ENCODE results near the gene AARS2.

The AARS2 gene

DNA sequence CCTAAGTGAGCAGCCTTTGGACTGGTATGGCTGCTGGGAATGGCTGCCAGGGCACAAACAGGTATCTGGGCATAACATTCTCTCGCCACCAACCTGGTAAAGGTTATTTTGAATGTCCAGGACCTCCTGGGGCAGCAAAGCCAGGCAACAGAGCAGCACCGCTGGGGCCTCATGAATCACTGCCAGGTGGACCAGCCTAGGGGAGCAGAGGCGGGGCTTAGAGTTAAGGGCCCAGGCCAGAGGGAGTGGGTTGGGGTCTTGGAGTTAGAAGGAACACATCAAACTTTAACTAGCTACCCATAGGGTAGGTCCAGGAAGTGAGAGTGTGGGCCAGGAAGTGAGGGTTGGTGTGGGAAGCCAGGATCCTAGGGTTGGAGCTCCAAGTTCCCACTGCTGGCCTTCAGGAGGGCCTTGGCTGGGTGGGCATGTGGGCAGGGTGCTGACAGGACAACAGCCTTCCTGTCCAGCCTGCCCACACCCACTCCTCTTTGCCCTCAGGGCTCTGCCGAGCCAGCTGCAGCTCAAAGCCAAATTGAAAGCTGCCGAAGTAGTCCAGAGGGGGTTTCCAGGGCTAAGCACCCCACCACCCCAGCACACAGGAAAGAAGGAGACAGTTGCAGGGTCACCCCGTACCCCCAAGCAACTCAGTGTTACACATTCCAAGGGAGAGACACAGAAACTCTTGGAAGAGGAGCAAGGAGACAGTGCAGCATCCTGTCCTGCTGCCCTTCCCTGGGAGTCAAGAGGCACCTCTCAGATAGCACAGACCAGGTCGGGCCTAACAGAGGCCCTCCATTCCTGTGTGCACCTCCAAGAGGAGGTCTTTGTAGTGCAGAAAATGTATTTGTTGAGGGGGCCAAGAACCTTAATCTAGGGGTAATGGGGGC, 50.4 kb downstream of the AARS2 start:
- TF ChIP-seq PPARA (CRISPR knock-in tag; IDR thresholded peaks at IDR 0.05; ENCODE audit: borderline replicate concordance) (no peak), TOX (CRISPR knock-in tag; IDR thresholded peaks at IDR 0.05; ENCODE audit: borderline replicate concordance) (no peak), ZFP3 (CRISPR knock-in tag; IDR thresholded peaks at IDR 0.05) (no peak), CSRNP3 (CRISPR knock-in tag; IDR thresholded peaks at IDR 0.05) (no peak), ESRRG (CRISPR knock-in tag; IDR thresholded peaks at IDR 0.05) (no peak)
- ATAC-seq = no peak

GRCh38 chr6:44261581-44261980, 51.6 kb downstream of the AARS2 start:
- no peak for TF ChIP-seq PPARA (CRISPR knock-in tag; IDR thresholded peaks at IDR 0.05; ENCODE audit: borderline replicate concordance)
- TF ChIP-seq ZNF70 (CRISPR knock-in tag; IDR thresholded peaks at IDR 0.05) = no peak
- no peak for TF ChIP-seq ZFP30 (CRISPR knock-in tag; IDR thresholded peaks at IDR 0.05)
- ATAC-seq = no peak

- ATAC-seq = no peak
- TF ChIP-seq TOX (CRISPR knock-in tag; IDR thresholded peaks at IDR 0.05; ENCODE audit: borderline replicate concordance) (no peak), ISL1 (CRISPR knock-in tag; IDR thresholded peaks at IDR 0.05) (no peak), ZFP30 (CRISPR knock-in tag; IDR thresholded peaks at IDR 0.05) (no peak)
Observed at GRCh38 chr6:44260451-44261297, 52.5 kb downstream of the AARS2 start.

- TF ChIP-seq TCF4 (CRISPR knock-in tag; IDR thresholded peaks at IDR 0.05; ENCODE audit: borderline replicate concordance) (no peak), ISL1 (CRISPR knock-in tag; IDR thresholded peaks at IDR 0.05) (no peak), GLIS3 (CRISPR knock-in tag; IDR thresholded peaks at IDR 0.05) (no peak), CSRNP3 (CRISPR knock-in tag; IDR thresholded peaks at IDR 0.05) (no peak), ZNF565 (CRISPR knock-in tag; conservative IDR thresholded peaks at IDR 0.05; ENCODE audit: low read depth) (no peak), ZNF70 (CRISPR knock-in tag; IDR thresholded peaks at IDR 0.05) (no peak), TOX (CRISPR knock-in tag; IDR thresholded peaks at IDR 0.05; ENCODE audit: borderline replicate concordance) (no peak), PPARA (CRISPR knock-in tag; IDR thresholded peaks at IDR 0.05; ENCODE audit: borderline replicate concordance) (no peak)
- TF ChIP-seq, protein P1, sequence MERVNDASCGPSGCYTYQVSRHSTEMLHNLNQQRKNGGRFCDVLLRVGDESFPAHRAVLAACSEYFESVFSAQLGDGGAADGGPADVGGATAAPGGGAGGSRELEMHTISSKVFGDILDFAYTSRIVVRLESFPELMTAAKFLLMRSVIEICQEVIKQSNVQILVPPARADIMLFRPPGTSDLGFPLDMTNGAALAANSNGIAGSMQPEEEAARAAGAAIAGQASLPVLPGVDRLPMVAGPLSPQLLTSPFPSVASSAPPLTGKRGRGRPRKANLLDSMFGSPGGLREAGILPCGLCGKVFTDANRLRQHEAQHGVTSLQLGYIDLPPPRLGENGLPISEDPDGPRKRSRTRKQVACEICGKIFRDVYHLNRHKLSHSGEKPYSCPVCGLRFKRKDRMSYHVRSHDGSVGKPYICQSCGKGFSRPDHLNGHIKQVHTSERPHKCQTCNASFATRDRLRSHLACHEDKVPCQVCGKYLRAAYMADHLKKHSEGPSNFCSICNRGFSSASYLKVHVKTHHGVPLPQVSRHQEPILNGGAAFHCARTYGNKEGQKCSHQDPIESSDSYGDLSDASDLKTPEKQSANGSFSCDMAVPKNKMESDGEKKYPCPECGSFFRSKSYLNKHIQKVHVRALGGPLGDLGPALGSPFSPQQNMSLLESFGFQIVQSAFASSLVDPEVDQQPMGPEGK (CRISPR knock-in tag; IDR thresholded peaks at IDR 0.05; ENCODE audit: borderline replicate concordance) = no peak
- TF ChIP-seq, protein P2, sequence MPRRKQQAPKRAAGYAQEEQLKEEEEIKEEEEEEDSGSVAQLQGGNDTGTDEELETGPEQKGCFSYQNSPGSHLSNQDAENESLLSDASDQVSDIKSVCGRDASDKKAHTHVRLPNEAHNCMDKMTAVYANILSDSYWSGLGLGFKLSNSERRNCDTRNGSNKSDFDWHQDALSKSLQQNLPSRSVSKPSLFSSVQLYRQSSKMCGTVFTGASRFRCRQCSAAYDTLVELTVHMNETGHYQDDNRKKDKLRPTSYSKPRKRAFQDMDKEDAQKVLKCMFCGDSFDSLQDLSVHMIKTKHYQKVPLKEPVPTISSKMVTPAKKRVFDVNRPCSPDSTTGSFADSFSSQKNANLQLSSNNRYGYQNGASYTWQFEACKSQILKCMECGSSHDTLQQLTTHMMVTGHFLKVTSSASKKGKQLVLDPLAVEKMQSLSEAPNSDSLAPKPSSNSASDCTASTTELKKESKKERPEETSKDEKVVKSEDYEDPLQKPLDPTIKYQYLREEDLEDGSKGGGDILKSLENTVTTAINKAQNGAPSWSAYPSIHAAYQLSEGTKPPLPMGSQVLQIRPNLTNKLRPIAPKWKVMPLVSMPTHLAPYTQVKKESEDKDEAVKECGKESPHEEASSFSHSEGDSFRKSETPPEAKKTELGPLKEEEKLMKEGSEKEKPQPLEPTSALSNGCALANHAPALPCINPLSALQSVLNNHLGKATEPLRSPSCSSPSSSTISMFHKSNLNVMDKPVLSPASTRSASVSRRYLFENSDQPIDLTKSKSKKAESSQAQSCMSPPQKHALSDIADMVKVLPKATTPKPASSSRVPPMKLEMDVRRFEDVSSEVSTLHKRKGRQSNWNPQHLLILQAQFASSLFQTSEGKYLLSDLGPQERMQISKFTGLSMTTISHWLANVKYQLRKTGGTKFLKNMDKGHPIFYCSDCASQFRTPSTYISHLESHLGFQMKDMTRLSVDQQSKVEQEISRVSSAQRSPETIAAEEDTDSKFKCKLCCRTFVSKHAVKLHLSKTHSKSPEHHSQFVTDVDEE (CRISPR knock-in tag; IDR thresholded peaks at IDR 0.05) = no peak
Observed at GRCh38 chr6:44260011-44260410, 53.1 kb downstream of the AARS2 start.

GRCh38 chr6:44258921-44259320, 54.2 kb downstream of the AARS2 start:
- ATAC-seq = no peak
- TF ChIP-seq ARNTL (CRISPR knock-in tag; IDR thresholded peaks at IDR 0.05; ENCODE audit: borderline replicate concordance, low read depth) (no peak), ESRRG (CRISPR knock-in tag; IDR thresholded peaks at IDR 0.05) (no peak), OSR1 (CRISPR knock-in tag; IDR thresholded peaks at IDR 0.05) (no peak), RARB (CRISPR knock-in tag; IDR thresholded peaks at IDR 0.05) (no peak), ZNF70 (CRISPR knock-in tag; IDR thresholded peaks at IDR 0.05) (no peak), SNAI2 (CRISPR knock-in tag; IDR thresholded peaks at IDR 0.05) (no peak), ZFP30 (CRISPR knock-in tag; IDR thresholded peaks at IDR 0.05) (no peak), TOX (CRISPR knock-in tag; IDR thresholded peaks at IDR 0.05; ENCODE audit: borderline replicate concordance) (no peak), GLIS3 (CRISPR knock-in tag; IDR thresholded peaks at IDR 0.05) (no peak), TCF4 (CRISPR knock-in tag; IDR thresholded peaks at IDR 0.05; ENCODE audit: borderline replicate concordance) (no peak), POU6F1 (CRISPR knock-in tag; IDR thresholded peaks at IDR 0.05; ENCODE audit: borderline replicate concordance, low read depth) (no peak), ZC3H10 (CRISPR knock-in tag; IDR thresholded peaks at IDR 0.05) (no peak)
- TF ChIP-seq, protein P1 (CRISPR knock-in tag; IDR thresholded peaks at IDR 0.05; ENCODE audit: borderline replicate concordance) = no peak

More at GRCh38 chr6:44260011-44260410, 53.1 kb downstream of the AARS2 start:
- no peak for ATAC-seq

Measured in SK-N-SH treated with all-trans-retinoic acid at 6 μM for 48 hours (cell line).